ENCODE measurements around the gene FAM163A.

The FAM163A gene

DNA sequence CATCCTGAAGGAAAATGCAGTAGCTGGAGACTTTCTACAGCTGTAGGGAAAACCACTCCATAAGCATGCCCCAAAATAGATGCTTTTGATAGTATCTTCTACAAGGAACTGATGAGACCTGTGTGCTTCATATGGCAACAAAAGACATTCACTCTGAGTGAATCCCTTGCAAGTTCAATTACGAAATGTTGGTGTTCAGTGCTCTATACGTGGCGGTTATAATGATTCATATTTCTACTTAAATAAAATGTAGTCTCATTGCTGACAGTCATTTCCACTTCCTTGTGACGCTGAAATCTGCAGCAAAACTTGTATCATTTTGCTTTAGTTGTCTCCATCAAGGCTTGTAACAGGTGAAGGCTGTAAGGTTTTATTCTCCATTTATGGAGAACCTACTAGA lies 113.9 kb downstream of the FAM163A start:
- H2BK5ac ChIP-seq (ENCODE audit: low read length), result no peak overlapping the region
- H3K56ac ChIP-seq (ENCODE audit: low read length), result no peak overlapping the region
- no peak overlapping the region for H3K18ac ChIP-seq (ENCODE audit: low read length)
- no peaks in the 10 kb centered on the region for H3K27me3 ChIP-seq (ENCODE audit: insufficient read depth, low read length, poor library complexity)
- H3K79me2 ChIP-seq (ENCODE audit: control insufficient read depth, insufficient read depth, low read length), result no peaks in the 10 kb centered on the region
- no peak overlapping the region for H3K4me2 ChIP-seq (ENCODE audit: low read length)
- no peak overlapping the region for H3K4ac ChIP-seq (ENCODE audit: low read depth, low read length)
- no peak overlapping the region for H3K23ac ChIP-seq (ENCODE audit: low read length)
- DNase-seq, result no peak
- no peak overlapping the region for H2BK15ac ChIP-seq (replicated peaks; ENCODE audit: low read depth)
- no peak overlapping the region for H4K8ac ChIP-seq (ENCODE audit: low read depth, low read length)
- no peak overlapping the region for H2BK120ac ChIP-seq (ENCODE audit: low read depth, low read length)
- H3K79me1 ChIP-seq (ENCODE audit: low read length), result no peaks in the 10 kb centered on the region
- WGBS (ENCODE audit: extremely low coverage, insufficient coverage, low lambda C conversion rate), result no CpG with 5 or more reads among the region's 4 CpGs
- H3K4me1 ChIP-seq (ENCODE audit: control insufficient read depth, low read depth, low read length), result no peaks in the 10 kb centered on the region
- no peak overlapping the region for H4K5ac ChIP-seq (ENCODE audit: low read length)
- no peak overlapping the region for H3K27ac ChIP-seq (ENCODE audit: low read depth, low read length)
- H3K9ac ChIP-seq (ENCODE audit: low read length), result no peak overlapping the region
- no peak overlapping the region for H3K4me3 ChIP-seq (ENCODE audit: low read length)
- no peaks in the 10 kb centered on the region for H3K36me3 ChIP-seq (ENCODE audit: control insufficient read depth, insufficient read depth, low read length)
- H2AK5ac ChIP-seq (ENCODE audit: low read length), result no peak overlapping the region

GRCh38 chr1:179860652-179861051 lies 117.6 kb downstream of the FAM163A start:
- no peak overlapping the region for H3K27ac ChIP-seq (ENCODE audit: low read depth, low read length)

GRCh38 chr1:179865377-179865776 lies 122.3 kb downstream of the FAM163A start:
- Histone ChIP-seq H3K4me2 (ENCODE audit: low read length) (no peak overlapping the region), H3K27ac (ENCODE audit: low read depth, low read length) (no peak overlapping the region), H3K79me2 (ENCODE audit: control insufficient read depth, insufficient read depth, low read length) (peaks cover 7% of the 10 kb centered on the region), H4K8ac (ENCODE audit: low read depth, low read length) (no peak overlapping the region), H3K23ac (ENCODE audit: low read length) (no peak overlapping the region), H3K18ac (ENCODE audit: low read length) (no peak overlapping the region), H3K4me3 (ENCODE audit: low read length) (no peak overlapping the region), H2BK120ac (ENCODE audit: low read depth, low read length) (no peak overlapping the region), H3K36me3 (ENCODE audit: control insufficient read depth, insufficient read depth, low read length) (peaks cover 11% of the 10 kb centered on the region), H2BK15ac (replicated peaks; ENCODE audit: low read depth) (no peak overlapping the region), H4K5ac (ENCODE audit: low read length) (no peak overlapping the region), H3K4me1 (ENCODE audit: control insufficient read depth, low read depth, low read length) (no peaks in the 10 kb centered on the region), H2AK5ac (ENCODE audit: low read length) (no peak overlapping the region), H3K56ac (ENCODE audit: low read length) (no peak overlapping the region), H3K9ac (ENCODE audit: low read length) (no peak overlapping the region), H2BK5ac (ENCODE audit: low read length) (no peak overlapping the region), H3K27me3 (ENCODE audit: insufficient read depth, low read length, poor library complexity) (no peaks in the 10 kb centered on the region), H3K79me1 (ENCODE audit: low read length) (peaks cover 14% of the 10 kb centered on the region), H3K4ac (ENCODE audit: low read depth, low read length) (no peak overlapping the region)
- WGBS (ENCODE audit: extremely low coverage, insufficient coverage, low lambda C conversion rate), result no CpG with 5 or more reads among the region's 6 CpGs
- DNase-seq, result no peak

More at GRCh38 chr1:179860652-179861051, 117.6 kb downstream of the FAM163A start:
- WGBS (ENCODE audit: extremely low coverage, insufficient coverage, low lambda C conversion rate), result no CpG with 5 or more reads among the region's 3 CpGs
- Histone ChIP-seq H3K36me3 (ENCODE audit: control insufficient read depth, insufficient read depth, low read length) (peaks cover 11% of the 10 kb centered on the region), H4K5ac (ENCODE audit: low read length) (no peak overlapping the region), H3K4me1 (ENCODE audit: control insufficient read depth, low read depth, low read length) (no peaks in the 10 kb centered on the region), H4K8ac (ENCODE audit: low read depth, low read length) (no peak overlapping the region), H3K4ac (ENCODE audit: low read depth, low read length) (no peak overlapping the region), H3K79me1 (ENCODE audit: low read length) (peaks cover 9% of the 10 kb centered on the region), H2AK5ac (ENCODE audit: low read length) (no peak overlapping the region), H3K18ac (ENCODE audit: low read length) (no peak overlapping the region), H3K4me2 (ENCODE audit: low read length) (no peak overlapping the region), H2BK5ac (ENCODE audit: low read length) (no peak overlapping the region), H3K23ac (ENCODE audit: low read length) (no peak overlapping the region), H2BK15ac (replicated peaks; ENCODE audit: low read depth) (no peak overlapping the region), H3K27me3 (ENCODE audit: insufficient read depth, low read length, poor library complexity) (no peaks in the 10 kb centered on the region), H3K9ac (ENCODE audit: low read length) (no peak overlapping the region), H2BK120ac (ENCODE audit: low read depth, low read length) (no peak overlapping the region), H3K79me2 (ENCODE audit: control insufficient read depth, insufficient read depth, low read length) (peaks cover 2% of the 10 kb centered on the region), H3K56ac (ENCODE audit: low read length) (no peak overlapping the region), H3K4me3 (ENCODE audit: low read length) (no peak overlapping the region)
- no peak for DNase-seq

All from mesendoderm (in vitro differentiated cells).